Umbilical cord (tissue), 2 donors: ENCODE data around the gene HS3ST3A1. TPM values are rescaled to one million over a fixed set of nuclear protein-coding genes. Genes with fewer than 3 reads are reported as not detected.
"Not testable (repeated sequence)": the region's sequence is repeated elsewhere in the genome, so short reads cannot be mapped to it uniquely, and the experiment has no call there.

Experiments
- DNase-seq: peaks from one replicate; pipeline ENCODE4 v3.0.0-alpha.2; 2015; ENCODE audit warnings: low spot score
- total RNA-seq: library from RNA; depleted of rRNA; stranded (reverse); fragments of >200 nt; gene quantifications from one replicate; pipeline ENCODE4 v1.2.3, GENCODE V29; 2014; ENCODE audit warnings: low replicate concordance; ENCODE audit not compliant: insufficient read depth

HS3ST3A1 gene
- total RNA-seq, 1 donor from 2014 or later = 4.1 TPM

DNA sequence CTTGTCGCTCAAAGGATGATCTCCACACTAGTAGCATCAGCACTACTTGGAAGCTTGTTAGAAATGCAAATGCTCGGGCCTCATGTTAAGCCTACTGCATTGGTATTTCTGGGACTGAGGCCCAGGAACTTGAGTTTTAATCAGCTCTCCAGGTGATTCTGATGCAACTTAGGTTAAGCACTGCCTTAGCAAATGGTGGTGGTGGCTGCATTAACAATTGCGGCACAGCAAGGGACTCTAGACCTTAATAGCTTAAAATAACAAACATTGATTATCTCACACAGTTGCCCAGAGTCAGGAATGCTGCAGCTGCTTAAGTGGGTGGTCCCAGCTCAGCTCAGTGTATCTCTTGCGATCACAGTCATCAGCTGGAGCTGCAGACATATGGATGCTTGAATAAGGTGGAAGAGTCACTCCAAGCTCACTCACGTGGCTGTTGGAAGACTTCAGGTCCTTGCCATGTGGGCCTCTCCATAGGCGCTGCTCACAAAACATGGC lies 25.8 kb downstream of the HS3ST3A1 start:
- no peak for DNase-seq

DNA sequence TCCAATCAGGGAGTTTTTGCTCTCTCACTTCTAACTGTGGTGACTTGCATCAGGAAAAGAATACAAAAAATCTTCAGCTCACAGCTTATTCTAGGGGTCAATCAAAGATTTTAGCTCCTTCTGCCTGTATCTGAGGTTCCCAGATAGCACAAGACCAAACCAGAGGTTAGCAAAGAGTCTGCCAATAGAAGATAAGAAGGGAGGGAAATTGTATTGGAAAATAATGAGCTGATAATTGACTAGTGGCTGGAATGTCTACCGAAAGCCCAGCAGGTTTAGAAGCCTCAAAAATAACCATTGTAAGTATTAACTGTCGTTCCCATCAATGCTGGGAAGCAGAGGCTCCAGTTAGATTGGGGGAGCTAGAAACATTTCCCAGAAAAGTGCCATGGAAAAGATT lies 26.3 kb downstream of the HS3ST3A1 start:
- no peak for DNase-seq

DNA sequence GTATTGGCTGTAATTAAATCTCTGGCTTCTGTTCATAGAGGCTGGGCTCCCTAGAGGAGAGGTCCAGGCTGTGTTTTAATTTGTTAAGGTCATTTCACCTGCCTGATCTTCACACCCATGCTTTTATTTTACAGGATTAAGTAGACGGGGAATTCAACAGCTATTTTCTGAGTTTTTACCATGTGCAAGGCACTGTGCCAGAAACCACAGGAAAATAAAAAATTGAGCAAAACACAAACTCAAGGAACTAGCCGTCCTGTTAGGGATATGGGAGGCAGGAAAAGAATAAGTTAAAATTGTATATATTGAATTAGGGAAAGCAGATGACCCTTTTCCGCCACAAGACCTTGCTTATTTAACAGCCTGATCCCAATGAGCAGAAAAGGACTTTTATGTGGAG lies 29.1 kb downstream of the HS3ST3A1 start:
- DNase-seq = no peak

DNA sequence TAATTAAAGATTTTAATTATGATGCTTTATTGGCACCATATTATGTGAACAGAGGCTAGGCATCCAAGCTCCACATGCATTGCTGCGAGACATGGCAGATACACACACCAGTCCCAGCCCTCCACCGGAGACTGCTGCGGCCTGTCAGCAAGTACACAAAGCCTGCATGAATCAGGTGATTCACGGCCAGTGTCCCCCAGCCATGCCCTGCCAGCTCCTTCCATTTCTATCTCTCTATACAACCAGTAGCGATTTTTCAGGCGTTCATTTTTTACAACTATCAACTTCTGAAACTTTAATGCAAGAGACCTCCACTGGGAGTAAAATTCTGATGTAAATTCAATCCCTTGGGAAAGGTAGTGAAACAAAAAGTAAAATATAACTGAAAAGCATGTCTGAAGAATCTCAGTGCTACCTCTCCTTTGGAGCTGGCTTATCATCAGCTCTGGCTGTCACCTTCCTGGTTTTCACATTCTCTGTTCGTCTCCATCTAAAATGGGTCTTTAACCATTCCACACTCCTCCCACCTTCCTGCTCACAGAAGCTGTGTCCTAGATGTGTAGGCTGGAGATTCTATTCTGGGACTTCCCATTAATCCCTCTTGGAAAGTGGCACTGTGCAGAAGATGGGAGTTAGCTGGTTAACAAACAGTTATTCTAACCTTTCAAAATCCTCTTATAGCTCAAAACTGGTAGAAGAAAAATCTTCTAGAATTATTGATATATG lies 32.2 kb downstream of the HS3ST3A1 start:
- DNase-seq = no peak

DNA sequence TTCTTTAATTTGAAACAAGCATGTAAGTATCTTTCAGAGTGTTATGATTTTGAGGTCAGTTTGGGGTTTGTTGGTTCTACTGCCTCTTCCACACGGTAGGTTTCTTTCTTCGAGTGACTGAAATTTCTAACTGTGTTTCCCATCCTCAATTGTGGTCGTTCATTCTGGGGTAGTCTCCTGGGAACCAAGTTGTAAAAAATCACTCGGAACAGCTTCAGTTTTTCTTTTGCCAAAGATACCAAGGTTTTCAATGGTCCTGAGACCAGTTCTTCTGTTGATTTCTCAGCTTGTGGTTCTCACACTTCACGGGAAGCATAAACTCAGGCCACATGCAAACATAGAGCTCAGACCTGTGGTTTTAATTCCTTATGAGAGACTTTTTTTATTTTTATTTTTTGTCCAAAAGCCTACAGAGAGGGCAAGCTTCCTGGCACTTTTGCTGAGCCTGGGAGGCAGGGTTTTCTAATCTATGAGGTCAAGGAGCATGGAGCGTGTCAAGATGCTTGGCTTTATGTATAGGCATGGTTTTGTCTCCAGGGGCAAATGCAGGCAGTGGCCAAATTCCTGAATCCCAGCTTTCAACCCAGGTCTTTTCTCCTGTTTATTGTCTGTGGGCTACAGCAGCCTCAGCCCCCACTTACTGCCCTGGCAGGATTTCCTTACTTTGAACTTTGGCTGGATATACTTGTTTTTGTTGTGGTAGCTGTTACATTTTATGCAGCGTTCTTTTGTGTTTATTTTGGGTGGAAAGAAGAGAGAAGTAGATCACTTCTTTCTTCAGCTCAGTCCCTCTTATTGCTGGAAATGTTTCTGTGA lies 32.9 kb downstream of the HS3ST3A1 start:
- DNase-seq = no peak

DNA sequence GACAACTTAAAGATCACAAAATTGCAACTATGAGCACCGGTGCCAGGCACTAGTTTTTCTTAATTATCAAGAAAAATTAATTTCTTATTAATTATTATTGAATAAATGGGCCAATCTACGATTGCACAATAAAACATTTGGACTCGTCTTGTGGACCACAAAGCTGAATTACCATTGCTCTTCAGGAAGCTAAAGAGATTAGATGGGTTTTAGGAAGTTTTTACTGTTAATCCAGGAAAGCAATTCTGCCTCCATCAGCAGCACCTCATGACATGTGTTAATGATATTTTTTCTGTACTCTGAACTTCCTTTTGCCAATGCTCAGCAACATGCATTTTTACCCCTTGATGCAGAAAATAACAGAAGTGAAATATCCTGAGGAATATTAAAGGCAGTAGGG lies 37.9 kb downstream of the HS3ST3A1 start:
- DNase-seq = no peak

DNA sequence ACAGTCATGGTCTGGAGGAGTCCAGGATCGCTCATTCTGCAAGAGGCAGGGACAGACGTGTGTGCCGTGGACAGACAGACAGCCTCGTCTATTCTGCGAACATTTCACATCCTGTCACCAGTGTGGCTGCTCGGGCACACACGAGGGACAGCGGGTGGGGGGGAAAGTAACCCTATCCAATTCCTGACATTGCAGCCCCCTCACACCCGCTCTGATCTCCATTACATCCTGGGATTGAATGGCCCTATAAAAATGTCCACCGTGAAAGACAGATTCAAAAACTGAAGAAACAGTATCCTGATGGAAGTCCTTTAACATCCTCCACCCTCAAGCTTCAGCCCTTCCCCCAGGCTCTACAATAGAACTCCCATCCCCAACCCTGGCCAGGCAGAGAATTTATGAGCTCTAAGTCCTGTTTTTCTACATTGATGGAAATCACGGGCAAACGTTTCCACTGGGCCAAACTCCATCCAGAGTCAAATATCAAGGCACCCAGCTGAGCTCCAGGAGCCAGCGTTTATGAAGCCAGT lies 39.4 kb downstream of the HS3ST3A1 start:
- peak; percentile 29 for DNase-seq

DNA sequence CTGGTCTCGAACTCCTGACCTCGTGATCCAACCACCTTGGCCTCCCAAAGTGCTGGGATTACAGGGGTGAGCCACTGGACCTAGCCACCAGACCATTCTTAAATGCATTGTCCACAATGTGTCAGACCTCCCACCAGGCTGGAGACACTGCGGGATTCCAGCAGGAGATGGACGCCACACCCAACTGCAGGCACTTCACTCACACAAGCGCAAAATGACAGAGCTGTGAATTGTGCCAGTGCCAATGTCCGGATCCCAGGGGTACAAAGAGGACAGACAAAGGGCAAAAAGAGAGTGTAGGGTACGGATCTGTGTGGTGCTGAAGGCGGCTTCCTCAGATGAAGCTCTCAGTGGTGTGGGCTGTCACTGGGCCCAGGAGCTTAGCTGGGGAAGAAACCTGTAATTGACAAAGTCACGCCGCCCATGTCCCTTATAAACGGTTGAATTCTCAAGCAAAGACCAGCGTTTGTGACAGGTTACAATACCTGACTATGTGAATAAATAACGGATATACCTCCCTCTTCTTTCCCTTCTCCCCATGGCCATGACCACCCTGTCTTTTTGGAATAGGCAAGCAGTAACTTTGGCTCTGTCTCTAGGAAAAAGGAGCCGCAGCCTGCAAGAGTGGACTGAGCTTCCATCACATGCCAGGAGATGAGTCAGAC lies 40.0 kb downstream of the HS3ST3A1 start:
- DNase-seq = peak; percentile 88

DNA sequence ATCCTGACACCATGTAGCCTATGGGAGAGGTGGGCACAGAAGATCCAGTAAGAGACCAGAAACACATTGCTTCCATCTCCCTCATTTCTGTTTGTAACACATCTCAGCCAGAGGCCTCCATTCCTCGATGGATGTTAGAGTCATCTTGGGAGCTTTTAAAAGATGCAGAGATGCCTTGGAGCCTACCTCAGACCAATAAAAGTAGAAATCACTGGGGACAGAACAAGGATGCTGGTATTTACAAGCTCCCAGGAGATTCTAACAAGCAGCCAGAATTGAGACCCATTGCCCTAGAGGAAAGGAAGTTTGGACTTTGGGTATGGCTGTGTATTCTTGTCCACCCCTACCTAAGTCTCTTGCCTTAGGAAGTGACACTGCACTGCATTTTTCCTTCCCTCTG lies 40.8 kb downstream of the HS3ST3A1 start:
- no peak for DNase-seq

DNA sequence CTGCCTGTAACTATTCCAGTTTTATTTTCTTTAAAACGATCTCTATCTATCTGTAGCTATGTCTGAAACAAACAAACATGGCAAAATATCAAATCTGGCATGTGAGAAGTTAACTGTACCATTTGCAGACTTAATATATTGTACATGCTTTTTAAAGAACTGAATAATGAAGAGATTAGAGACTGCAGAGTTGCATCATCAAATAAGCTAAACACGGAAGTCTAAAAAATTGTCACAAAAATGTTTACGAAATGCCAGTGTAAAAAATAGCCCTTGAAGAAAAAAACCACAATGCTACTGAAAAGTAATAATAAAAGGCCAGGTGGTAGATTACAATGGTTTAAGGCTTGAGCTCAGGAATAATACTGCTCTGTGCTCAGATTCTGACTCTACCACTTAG lies 43.1 kb downstream of the HS3ST3A1 start:
- DNase-seq = no peak

DNA sequence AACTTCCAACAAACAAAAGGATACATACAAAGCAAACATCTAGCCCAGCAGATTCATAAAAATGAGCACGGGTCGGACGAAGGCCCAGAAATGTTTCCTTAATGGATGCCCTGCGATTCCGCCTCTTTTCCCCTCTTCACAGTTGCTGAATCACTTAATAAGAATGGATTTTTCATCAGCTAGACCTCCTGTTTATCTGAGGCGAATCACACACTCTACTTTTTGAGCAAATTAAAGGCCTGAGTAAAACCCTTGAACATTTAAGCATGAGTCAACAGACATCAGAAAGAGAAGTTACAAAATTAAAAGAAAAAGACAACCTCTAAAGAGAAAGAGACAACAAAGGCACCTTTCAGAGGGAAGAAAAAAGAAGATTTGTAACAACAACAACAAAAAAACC lies 44.7 kb downstream of the HS3ST3A1 start:
- DNase-seq = no peak

DNA sequence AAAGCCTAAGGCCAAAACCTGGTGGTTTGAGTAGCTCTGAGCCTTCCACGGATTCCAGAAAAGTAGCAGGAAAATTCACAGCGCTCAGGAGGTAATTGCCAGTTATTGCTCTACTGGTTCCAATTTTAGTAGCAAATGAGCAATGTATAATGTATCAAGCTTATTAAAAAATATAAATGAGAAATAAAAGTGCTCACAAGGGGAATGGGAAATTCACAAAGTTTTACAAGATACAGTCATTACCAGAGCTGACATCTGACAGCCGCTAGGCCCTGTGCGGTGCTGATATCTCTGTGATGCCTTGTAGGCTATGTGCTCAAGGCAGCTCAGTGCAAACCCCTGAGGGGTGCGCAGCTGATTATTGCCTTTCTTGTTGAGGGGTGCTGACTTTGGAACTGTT lies 47.5 kb downstream of the HS3ST3A1 start:
- DNase-seq = no peak

DNA sequence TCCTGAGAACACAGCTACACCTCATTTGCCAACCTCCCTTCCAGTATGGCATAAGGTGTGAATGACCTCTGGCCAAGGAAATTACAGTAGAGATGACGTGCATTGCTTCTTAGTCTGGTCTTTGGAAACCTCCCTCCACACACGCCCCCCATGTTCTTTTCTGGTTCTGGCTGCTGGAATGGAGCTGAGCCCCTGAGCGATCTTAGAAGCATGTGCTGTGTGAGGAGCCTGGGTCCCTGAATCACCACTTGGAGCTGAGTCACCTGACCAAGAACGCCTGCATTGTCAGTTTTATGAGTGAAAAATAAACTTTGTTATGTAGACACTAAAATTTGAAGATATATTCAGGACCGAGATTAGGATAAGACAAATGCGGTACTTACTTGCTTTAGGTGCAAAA lies 51.4 kb downstream of the HS3ST3A1 start:
- no peak for DNase-seq

DNA sequence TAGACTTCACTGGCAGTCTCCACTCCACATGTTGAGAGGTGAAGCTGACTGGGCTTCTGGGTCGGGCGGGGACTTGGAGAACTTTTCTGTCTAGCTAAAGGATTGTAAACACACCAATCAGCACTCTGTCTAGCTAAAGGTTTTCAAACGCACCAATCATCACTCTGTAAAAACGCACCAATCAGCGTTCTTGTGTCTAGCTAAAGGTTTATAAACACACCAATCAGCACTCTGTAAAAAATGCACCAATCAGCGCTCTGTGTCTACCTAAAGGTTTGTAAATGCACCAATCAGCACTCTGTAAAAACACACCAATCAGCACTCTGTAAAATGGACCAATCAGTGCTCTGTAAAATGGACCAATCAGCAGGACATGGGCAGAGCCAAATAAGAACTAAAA lies 53.2 kb downstream of the HS3ST3A1 start:
- DNase-seq = not testable (repeated sequence)

DNA sequence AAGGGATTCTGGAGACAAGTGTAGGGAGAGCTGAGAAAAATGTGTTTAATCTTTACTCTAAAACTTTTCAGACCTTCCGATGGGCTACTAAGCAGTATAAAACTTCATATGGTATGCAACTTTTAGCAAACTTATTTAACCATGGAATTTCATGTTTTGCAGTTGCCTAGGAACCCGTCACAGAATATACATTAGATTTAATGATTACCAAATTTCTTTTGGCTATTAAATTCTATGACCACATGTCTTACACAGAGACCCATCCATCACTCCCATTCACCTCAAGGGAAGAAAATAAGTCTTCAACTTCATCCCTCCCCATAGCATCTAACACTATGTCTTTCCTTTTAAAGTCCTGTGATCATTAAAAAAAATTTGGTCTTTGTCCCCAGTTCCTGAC lies 54.9 kb downstream of the HS3ST3A1 start:
- no peak for DNase-seq

DNA sequence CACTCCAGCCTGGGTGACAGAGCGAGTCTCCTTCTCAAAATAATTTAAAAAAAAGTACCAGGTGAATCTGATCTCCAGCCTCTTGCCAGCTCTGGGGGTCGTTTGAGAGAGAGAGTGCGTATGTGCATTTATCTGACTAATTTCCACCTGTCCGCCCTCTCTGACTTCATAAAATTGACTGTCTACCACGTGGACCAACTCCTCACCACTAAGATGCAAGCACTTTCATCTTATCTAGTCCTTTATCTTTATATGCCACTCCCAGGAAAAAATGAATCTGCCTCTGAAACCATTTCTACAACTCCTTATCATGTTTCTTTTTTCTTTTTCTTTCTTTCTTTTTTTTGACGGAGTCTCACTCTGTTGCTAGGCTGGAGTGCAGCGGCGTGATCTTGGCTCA lies 55.8 kb downstream of the HS3ST3A1 start:
- no peak for DNase-seq

DNA sequence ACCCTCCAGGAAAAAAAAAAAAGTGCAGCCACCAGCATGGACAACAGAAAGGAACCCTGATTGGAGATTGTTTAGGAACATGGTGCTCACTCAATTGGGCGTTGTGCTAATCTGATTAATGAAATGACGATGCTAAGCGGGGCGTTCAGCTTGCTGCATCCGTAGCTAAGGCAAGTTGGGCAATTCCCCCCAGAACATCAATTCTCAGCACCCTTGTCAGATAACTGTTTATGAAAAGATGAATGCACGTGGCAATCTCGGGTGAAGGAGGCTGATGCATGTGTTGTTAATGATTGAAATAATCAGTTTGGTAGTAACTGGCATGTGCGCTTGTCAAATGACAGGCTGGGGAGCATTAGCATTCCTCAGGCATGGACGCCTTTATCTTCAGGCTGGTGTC lies 57.0 kb downstream of the HS3ST3A1 start:
- DNase-seq = no peak

DNA sequence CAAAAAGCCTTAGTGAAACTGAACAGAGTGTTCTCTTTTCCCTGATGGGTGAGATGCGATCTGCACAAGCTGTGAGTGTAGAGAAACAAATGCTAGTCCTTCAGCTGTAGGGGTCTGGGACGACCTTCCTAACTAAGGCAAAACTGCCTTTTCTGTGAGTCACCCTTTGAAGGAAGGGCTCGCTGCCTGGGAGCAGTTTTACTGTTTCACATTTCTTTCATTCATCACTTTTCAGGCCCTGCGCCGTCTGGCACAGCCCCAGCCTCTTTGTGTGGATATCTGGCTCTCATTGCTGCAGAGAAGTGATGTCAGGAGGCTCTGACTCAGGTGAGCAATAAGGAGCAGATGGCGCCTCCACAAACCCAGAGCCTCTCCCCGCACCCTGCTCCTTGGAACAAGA lies 57.4 kb downstream of the HS3ST3A1 start:
- DNase-seq = peak; percentile 82

DNA sequence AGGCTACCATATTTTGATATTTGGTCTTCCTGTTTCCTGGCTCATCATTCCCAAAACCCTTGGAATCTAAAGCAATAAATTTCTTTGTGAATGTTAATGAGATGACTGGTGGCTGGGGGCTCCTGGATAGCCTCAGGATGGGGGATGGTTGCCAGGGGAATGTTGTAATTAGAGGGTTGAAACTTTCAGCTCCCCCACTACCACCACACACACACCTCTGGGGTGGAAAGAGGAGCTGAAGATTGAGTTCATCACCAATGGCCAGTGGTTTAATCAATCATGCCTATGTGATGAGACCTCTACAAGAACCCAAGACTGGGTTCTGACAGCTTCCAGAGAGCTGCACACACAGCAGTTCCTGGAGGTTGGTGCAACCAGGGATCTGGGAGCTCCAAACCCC lies 59.1 kb downstream of the HS3ST3A1 start:
- DNase-seq = no peak

DNA sequence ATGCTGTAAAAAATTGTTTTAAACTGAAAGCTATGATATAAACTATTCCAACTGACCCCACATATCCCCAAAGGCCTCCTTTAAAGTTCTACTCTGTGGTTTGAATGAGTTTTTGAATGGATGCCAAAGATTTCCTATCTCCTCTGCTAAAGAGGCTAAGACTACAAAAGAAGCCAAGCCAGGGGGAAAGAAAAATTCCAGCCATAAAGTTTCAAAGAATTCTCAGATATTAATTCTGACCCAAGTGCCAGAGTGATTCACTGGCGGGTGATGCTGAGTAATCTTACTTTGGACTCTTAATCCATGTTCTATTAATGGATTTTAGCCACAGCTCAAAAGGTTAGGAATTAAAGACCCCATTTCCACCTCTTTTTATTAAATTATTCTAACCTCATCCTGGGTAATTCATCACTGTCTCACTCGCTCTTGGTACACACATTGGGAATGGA lies 60.7 kb downstream of the HS3ST3A1 start:
- peak; percentile 93 for DNase-seq

DNA sequence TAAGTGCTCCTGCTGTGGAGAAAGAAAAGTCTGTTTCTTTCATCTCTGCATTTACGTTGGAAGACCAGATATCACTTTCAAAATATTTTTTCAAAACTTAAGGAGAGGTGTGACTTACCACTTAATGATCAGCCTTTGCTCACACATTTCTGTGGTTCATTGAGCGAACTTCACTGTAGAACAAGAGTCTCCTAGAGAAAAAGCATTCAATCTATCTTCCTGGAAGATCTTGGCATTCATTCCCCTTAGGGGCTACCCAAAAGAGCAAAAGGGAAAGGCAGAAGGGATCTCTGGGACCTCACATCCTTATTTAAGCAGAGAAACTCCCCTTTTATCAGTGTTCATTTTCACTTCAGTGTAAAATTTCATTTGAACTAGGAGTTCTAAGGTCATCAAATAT lies 61.2 kb downstream of the HS3ST3A1 start:
- no peak for DNase-seq

DNA sequence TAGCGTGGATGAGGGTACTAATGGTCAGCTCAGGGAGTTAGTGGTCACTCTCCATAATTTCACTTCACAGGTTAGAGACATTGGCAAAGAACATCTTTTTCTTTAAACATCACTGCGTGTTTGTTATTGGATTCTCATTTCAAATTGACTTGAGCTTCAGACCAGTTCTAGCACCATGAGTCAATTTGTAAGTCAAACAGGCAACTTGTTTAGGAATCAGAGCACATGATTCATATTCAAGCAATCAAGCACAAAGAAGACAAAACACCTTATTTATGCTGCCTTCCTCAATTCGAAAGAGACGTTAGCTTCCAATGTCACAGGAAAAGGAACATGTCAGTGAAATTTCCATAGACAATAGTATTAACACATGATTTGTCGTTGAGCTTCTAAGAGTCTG lies 62.3 kb downstream of the HS3ST3A1 start:
- no peak for DNase-seq
